K562 (cell line): ENCODE results near the gene CETN2. TPM values are rescaled to one million over a fixed set of nuclear protein-coding genes. Genes with fewer than 3 reads are reported as not detected.

Experiments used
- ATAC-seq: fragments of 200-7000 bp; cut with Tn5 transposase; 3 replicates; pipeline ENCODE4 v1.9.1; 2020; ENCODE audit warnings: moderate library complexity
- BruUV-seq: library from RNA; stranded (reverse); fragments of 400-500 nt; replicated peaks from 2 replicates; lab custom pipeline; 2021; lab: Mats Ljungman, UMichigan
- CTCF ChIA-PET: fragments of 300-600 bp; formaldehyde crosslinking; extraction: SDS; loops from one replicate; lab custom pipeline; 2021; ENCODE audit warnings: low intra/inter-chr PET ratio; lab: Yijun Ruan, JAX
- POLR2A ChIA-PET: fragments of 300-600, 350-650 bp; sonication (Branson Sonifier 250); formaldehyde crosslinking; extraction: SDS; loops from one replicate; lab custom pipeline; 2021; ENCODE audit warnings: antibody characterized with exemption, inconsistent platforms; lab: Yijun Ruan, JAX
- DNase-seq, 4 experiments: peaks; one replicate each; pipeline versions ENCODE4 v3.0.0 to v3.0.0-alpha.2; 2011 to 2018; ENCODE audit warnings: low spot score in 3 of 4, mixed read lengths in 3 of 4; ENCODE audit errors: extremely low read depth in 1 of 4
- FAIRE-seq: peaks from 2 replicates; lab custom pipeline; 2011; peaks lifted over from hg19 to GRCh38; lab: Jason Lieb, UNC
- H2AFZ ChIP-seq: 2 replicates; pipeline ENCODE4 v1.6.0; 2011; ENCODE audit warnings: low read depth, low read length, control low read depth, inconsistent platforms
- H3K27ac ChIP-seq: fragments of 200-600 bp; 3 replicates; pipeline ENCODE4 v1.8.0; 2011; ENCODE audit warnings: low read depth, mild to moderate bottlenecking, control low read depth, inconsistent platforms, low read length, moderate library complexity, mixed read lengths; ENCODE audit errors: extremely low read depth
- H3K27me3 ChIP-seq, 2 experiments: fragments of 300-600 bp in 1 of 2; 2 replicates in 1 of 2; 3 replicates in 1 of 2; pipeline versions ENCODE4 v1.6.0 to v1.8.0; 2011; ENCODE audit warnings: inconsistent platforms in 2 of 2, low read length in 2 of 2, mild to moderate bottlenecking in 1 of 2, mixed read lengths in 1 of 2, moderate library complexity in 1 of 2; ENCODE audit not compliant: control insufficient read depth in 2 of 2, insufficient read depth in 2 of 2
- H3K36me3 ChIP-seq: fragments of 300-600 bp; 3 replicates; pipeline ENCODE4 v1.8.0; 2011; ENCODE audit warnings: mild to moderate bottlenecking, low read length, inconsistent platforms; ENCODE audit not compliant: control insufficient read depth, insufficient read depth
- H3K4me1 ChIP-seq, 2 experiments: fragments of 200-600 bp in 1 of 2; replicated peaks in 1 of 2; 2 replicates in 1 of 2; 3 replicates in 1 of 2; pipeline versions ENCODE4 v1.5.1 to v1.8.0; 2011; ENCODE audit warnings: inconsistent platforms in 2 of 2, low read length in 2 of 2, mild to moderate bottlenecking in 1 of 2, mixed read lengths in 1 of 2, moderate library complexity in 1 of 2; ENCODE audit not compliant: control insufficient read depth in 2 of 2, insufficient read depth in 2 of 2
- H3K4me2 ChIP-seq: 2 replicates; pipeline ENCODE4 v1.6.1; 2011; ENCODE audit warnings: low read length, control low read depth, inconsistent platforms, mixed read lengths; ENCODE audit not compliant: insufficient read depth
- H3K4me3 ChIP-seq: fragments of 200-600 bp; sonication (generic), shearing (Covaris generic); 2 replicates; pipeline ENCODE4 v1.5.1; 2016; ENCODE audit warnings: control low read depth, inconsistent platforms
- H3K79me2 ChIP-seq: fragments of 200-600 bp; 3 replicates; pipeline ENCODE4 v1.8.0; 2011; ENCODE audit warnings: low read length, inconsistent platforms; ENCODE audit not compliant: control insufficient read depth, insufficient read depth
- H3K9ac ChIP-seq, 2 experiments: 2 replicates each; pipeline versions ENCODE4 v1.6.0 to v1.6.1; 2011; ENCODE audit warnings: low read depth in 2 of 2, low read length in 2 of 2, control low read depth in 1 of 2, inconsistent platforms in 1 of 2, mild to moderate bottlenecking in 1 of 2, mixed read lengths in 1 of 2; ENCODE audit not compliant: insufficient read depth in 1 of 2
- H3K9me1 ChIP-seq: one replicate; pipeline ENCODE4 v1.6.0; 2011; ENCODE audit warnings: inconsistent platforms, mild to moderate bottlenecking, low read length, moderate library complexity; ENCODE audit not compliant: control insufficient read depth, insufficient read depth
- H3K9me3 ChIP-seq: replicated peaks from 2 replicates; pipeline ENCODE4 v1.5.1; 2011; ENCODE audit warnings: low read depth, low read length, inconsistent platforms; ENCODE audit not compliant: control insufficient read depth, insufficient read depth
- H4K20me1 ChIP-seq: replicated peaks from 2 replicates; pipeline ENCODE4 v1.6.1; 2011; ENCODE audit warnings: low read length, inconsistent platforms, mixed read lengths; ENCODE audit not compliant: control insufficient read depth, insufficient read depth
- CBX2 ChIP-seq: fragments of 200-600 bp; sonication (generic); IDR thresholded peaks from one replicate; pipeline ENCODE4 v1.6.1; 2012; ENCODE audit warnings: mild to moderate bottlenecking, low read length, inconsistent platforms; ENCODE audit not compliant: insufficient read depth, poor library complexity, severe bottlenecking
- MECOM ChIP-seq: fragments of 250-450 bp; sonication (Bioruptor Pico); IDR thresholded peaks from 2 replicates; pipeline ENCODE4 v1.8.0; 2022; ENCODE audit warnings: inconsistent platforms
- MTA3 ChIP-seq: fragments of 450-650 bp; formaldehyde crosslinking; IDR thresholded peaks from 2 replicates; pipeline ENCODE4 v1.6.1; 2017; ENCODE audit warnings: mild to moderate bottlenecking, borderline replicate concordance
- SNIP1 ChIP-seq: fragments of 450-650 bp; IDR thresholded peaks from 2 replicates; pipeline ENCODE4 v1.7.1; 2017; ENCODE audit warnings: low read depth, mild to moderate bottlenecking
- WGBS: fragments of 100-300 bp; shearing (Covaris generic); methylation state at CpG from one replicate; pipeline ENCODE4 v1.1.6; 2016; ENCODE audit warnings: low coverage, mixed read lengths; ENCODE audit not compliant: insufficient coverage; ENCODE audit errors: missing lambda C conversion rate; 5-methylcytosine and 5-hydroxymethylcytosine counted together
- in situ Hi-C: fragments of 300-500 bp; cut with MboI; formaldehyde crosslinking; loops from 4 replicates; pipeline ENCODE4 v1.15.0; 2018; ENCODE audit warnings: inconsistent platforms, mixed read lengths
- intact Hi-C: fragments of 100-400 bp; cut with micrococcal nuclease; formaldehyde crosslinking; loops from 2 replicates; pipeline ENCODE4 v1.14.2; 2022
- polyA plus RNA-seq, 8 experiments: library from polyadenylated mRNA; depleted of rRNA in 4 of 8; stranded (reverse) in 5 of 8; unstranded in 3 of 8; fragments of >200 nt; fragmentation: Nextera tagmentation in 2 of 8; fragmentation: Illumina TruSeq in 1 of 8; extraction: Ambion mirVana in 2 of 8; extraction: Trizol in 1 of 8; gene quantifications; 2 replicates each; pipeline versions ENCODE4 v1.2.1 to v1.2.3, GENCODE V29; 2011 to 2014; ENCODE audit warnings: inconsistent platforms in 1 of 8, missing spikeins in 1 of 8
- total RNA-seq, 7 experiments: library from RNA; depleted of rRNA in 6 of 7; stranded (reverse); fragments of >200 nt in 6 of 7; fragmentation: Illumina TruSeq in 2 of 7; extraction: Trizol in 2 of 7; gene quantifications; 2 replicates each; pipeline versions ENCODE4 v1.2.1 to v1.2.3, GENCODE V29; 2011 to 2021; ENCODE audit warnings: low replicate concordance in 1 of 7
- TF ChIP-seq, protein P1 (sequence below): sonication (generic); formaldehyde crosslinking; IDR thresholded peaks from 2 replicates; pipeline ENCODE4 v1.8.0; 2022; ENCODE audit warnings: mild to moderate bottlenecking, low read depth, missing genetic modification reagents
- TF ChIP-seq, protein P2 (sequence below): fragments of 450-650 bp; formaldehyde crosslinking; IDR thresholded peaks from 2 replicates; pipeline ENCODE4 v1.4.0; 2022; ENCODE audit warnings: mild to moderate bottlenecking, moderate library complexity

Gene CETN2
- total and polyA plus RNA-seq, 9 of the 15 experiments (the other 6 are each of a cell fraction or from before 2014, with no cell fraction given), result 16.7 to 37.1 (median 27.6) TPM

- no peaks in the 10 kb centered on the region for H3K27me3 ChIP-seq
- H3K36me3 ChIP-seq, result peaks cover 80% of the 10 kb centered on the region; the same call in 2 of the 3 replicates
- TF ChIP-seq MTA3 (no peak), CBX2 (no peak), SNIP1 (no peak), MECOM (CRISPR knock-in tag) (no peak)
- TF ChIP-seq, protein P1, sequence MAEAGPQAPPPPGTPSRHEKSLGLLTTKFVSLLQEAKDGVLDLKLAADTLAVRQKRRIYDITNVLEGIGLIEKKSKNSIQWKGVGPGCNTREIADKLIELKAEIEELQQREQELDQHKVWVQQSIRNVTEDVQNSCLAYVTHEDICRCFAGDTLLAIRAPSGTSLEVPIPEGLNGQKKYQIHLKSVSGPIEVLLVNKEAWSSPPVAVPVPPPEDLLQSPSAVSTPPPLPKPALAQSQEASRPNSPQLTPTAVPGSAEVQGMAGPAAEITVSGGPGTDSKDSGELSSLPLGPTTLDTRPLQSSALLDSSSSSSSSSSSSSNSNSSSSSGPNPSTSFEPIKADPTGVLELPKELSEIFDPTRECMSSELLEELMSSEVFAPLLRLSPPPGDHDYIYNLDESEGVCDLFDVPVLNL (CRISPR knock-in tag), result no peak
- TF ChIP-seq, protein P2, sequence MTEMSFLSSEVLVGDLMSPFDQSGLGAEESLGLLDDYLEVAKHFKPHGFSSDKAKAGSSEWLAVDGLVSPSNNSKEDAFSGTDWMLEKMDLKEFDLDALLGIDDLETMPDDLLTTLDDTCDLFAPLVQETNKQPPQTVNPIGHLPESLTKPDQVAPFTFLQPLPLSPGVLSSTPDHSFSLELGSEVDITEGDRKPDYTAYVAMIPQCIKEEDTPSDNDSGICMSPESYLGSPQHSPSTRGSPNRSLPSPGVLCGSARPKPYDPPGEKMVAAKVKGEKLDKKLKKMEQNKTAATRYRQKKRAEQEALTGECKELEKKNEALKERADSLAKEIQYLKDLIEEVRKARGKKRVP (CRISPR knock-in tag), result no peak
- WGBS, result 95% methylated on average over 3 of the region's 7 CpGs
- DNase-seq (no peak), FAIRE-seq (no peak), ATAC-seq (no peak)
- CTCF ChIA-PET, result no interaction called here
- H3K9me1 ChIP-seq, result no peaks in the 10 kb centered on the region
- H3K27ac ChIP-seq, result no peak overlapping the region
- intact Hi-C loops (no loop called here), in situ Hi-C loops (no loop called here)
- no peaks in the 10 kb centered on the region; the same call in 1 of the 2 replicates for H4K20me1 ChIP-seq
- H3K9ac ChIP-seq, result no peak overlapping the region
- H3K79me2 ChIP-seq, result no peaks in the 10 kb centered on the region
- H3K9me3 ChIP-seq, result no peaks in the 10 kb centered on the region
- H3K4me2 ChIP-seq, result no peak overlapping the region
- H2AFZ ChIP-seq, result no peak overlapping the region
- no TSS peak for BruUV-seq
- H3K4me3 ChIP-seq, result no peak overlapping the region
- POLR2A ChIA-PET, result interaction anchor here (0.7 kb wide), 1 partner anchor 9 kb away, joined by 3 read pairs; no protein-coding TSS in a partner anchor
- no peaks in the 10 kb centered on the region for H3K4me1 ChIP-seq
Observed at GRCh38 chrX:152853986-152854385, 23.4 kb upstream of the CETN2 start.
